NCI-H1417 treated with DMSO at 0.1 percent for 48 hours (cell line): ENCODE results near the gene TNS3.

ENCODE experiments used
- DNase-seq: peaks from one replicate; lab custom pipeline; 2025; lab: John Stamatoyannopoulos, UW

TNS3 gene

DNA sequence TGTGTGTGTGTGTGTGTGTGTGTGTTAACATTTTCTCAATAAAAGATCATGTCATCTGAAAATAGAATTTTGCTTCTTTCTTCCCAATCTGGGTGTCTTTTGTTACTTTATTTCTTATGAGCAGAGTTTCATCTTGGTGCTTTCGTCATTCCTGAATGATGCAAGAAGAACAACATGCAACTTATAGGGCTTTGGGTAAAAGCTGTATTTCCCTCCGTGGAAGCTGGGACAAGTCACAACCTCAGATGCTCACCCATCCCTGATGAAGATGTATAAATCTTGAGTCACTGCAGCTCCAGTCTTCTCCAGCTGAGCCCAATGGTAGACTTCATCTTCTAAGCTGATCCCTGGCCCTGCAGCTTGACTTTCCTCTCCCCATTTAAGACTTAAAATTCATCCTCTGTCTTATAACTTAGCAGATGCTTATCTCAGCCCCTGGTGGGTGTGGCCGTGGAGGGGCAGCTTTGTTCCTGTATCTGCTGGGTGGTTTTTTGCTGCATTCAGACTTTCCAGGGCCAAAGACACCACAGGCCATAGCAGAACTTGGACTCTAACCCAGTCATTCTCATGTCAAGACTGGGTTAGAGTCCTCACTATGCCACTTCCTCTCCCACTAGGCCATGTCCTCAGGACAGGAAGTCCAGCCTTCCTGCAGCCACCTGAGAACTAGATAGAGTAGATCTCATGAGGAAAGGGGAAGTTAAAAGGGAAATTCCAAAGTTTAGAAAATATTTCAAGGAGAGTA, 356.4 kb downstream of the TNS3 start:
- no peak for DNase-seq
